Measurements from ENCODE around the gene SMC6.

The SMC6 gene

GRCh38 chr2:17646838-17647701 lies 106.5 kb downstream of the SMC6 start:
- DNase-seq = no peak

- DNase-seq = peak; percentile 26
Observed at GRCh38 chr2:17646081-17646554, 107.5 kb downstream of the SMC6 start.

GRCh38 chr2:17644997-17645720 lies 108.5 kb downstream of the SMC6 start:
- DNase-seq = no peak

- DNase-seq = no peak
Observed at GRCh38 chr2:17643031-17643615, 110.5 kb downstream of the SMC6 start.

- DNase-seq = no peak
Observed at GRCh38 chr2:17640406-17640805, 113.2 kb downstream of the SMC6 start.

- DNase-seq = no peak
Observed at GRCh38 chr2:17638196-17638743, 115.3 kb downstream of the SMC6 start.

GRCh38 chr2:17637131-17637906 lies 116.3 kb downstream of the SMC6 start:
- DNase-seq = no peak

- DNase-seq = no peak
Observed at GRCh38 chr2:17636257-17636656, 117.4 kb downstream of the SMC6 start.

GRCh38 chr2:17634997-17635396 lies 118.6 kb downstream of the SMC6 start:
- DNase-seq = no peak

- DNase-seq = no peak
Observed at GRCh38 chr2:17630089-17630488, 123.5 kb downstream of the SMC6 start.

GRCh38 chr2:17628349-17629261 lies 125.0 kb downstream of the SMC6 start:
- DNase-seq = no peak

- no peak for DNase-seq
Observed at GRCh38 chr2:17627434-17627833, 126.2 kb downstream of the SMC6 start.

GRCh38 chr2:17626986-17627385 lies 126.6 kb downstream of the SMC6 start:
- DNase-seq = no peak

- no peak for DNase-seq
Observed at GRCh38 chr2:17625446-17625845, 128.2 kb downstream of the SMC6 start.

GRCh38 chr2:17621781-17622180 lies 131.8 kb downstream of the SMC6 start:
- DNase-seq = no peak

GRCh38 chr2:17620841-17621240 lies 132.8 kb downstream of the SMC6 start:
- no peak for DNase-seq

GRCh38 chr2:17620280-17620679 lies 133.3 kb downstream of the SMC6 start:
- peak; percentile 12 for DNase-seq

- DNase-seq = no peak
Observed at GRCh38 chr2:17617955-17618354, 135.7 kb downstream of the SMC6 start.

GRCh38 chr2:17617516-17617915 lies 136.1 kb downstream of the SMC6 start:
- DNase-seq = no peak

GRCh38 chr2:17616405-17616804 lies 137.2 kb downstream of the SMC6 start:
- no peak for DNase-seq

- DNase-seq = no peak
Observed at GRCh38 chr2:17615728-17616351, 137.8 kb downstream of the SMC6 start.
